ENCODE measurements around the gene POU2F1.

- TF ChIP-seq POLR2A (IDR thresholded peaks at IDR 0.05) (no peak), CTCF (IDR thresholded peaks at IDR 0.05) (no peak)
Measured at GRCh38 chr1:167471568-167471967, 250.9 kb downstream of the POU2F1 start.

All from adrenal gland (tissue), 5 donors.